Natural killer cell (primary cell): ENCODE data around the gene LIN7A. TPM values are rescaled to one million over a fixed set of nuclear protein-coding genes. Genes with fewer than 3 reads are reported as not detected.

Experiments used
- ATAC-seq, 3 donors: fragments of 150-1000 bp in 2 of 3; fragments of 200-7000 bp in 1 of 3; cut with Tn5 transposase; 1 replicate in 1 of 3; 2 replicates in 2 of 3; pipeline ENCODE4 v1.10.0; 2021; ENCODE audit warnings: mild to moderate bottlenecking in 2 of 3, moderate library complexity in 2 of 3
- DNase-seq, 2 donors: peaks; one replicate each; pipeline versions ENCODE4 v3.0.0 to v3.0.0-alpha.2; 2013 to 2021; ENCODE audit warnings: mixed read lengths in 1 of 2
- H3K27ac ChIP-seq: one replicate; pipeline ENCODE4 v1.5.1; 2013; ENCODE audit warnings: mild to moderate bottlenecking, low read length
- H3K27me3 ChIP-seq: one replicate; pipeline ENCODE4 v1.6.1; 2013; ENCODE audit warnings: low read length; ENCODE audit not compliant: control insufficient read depth, insufficient read depth
- H3K36me3 ChIP-seq: one replicate; pipeline ENCODE4 v1.6.1; 2013; ENCODE audit warnings: low read length; ENCODE audit not compliant: control insufficient read depth, insufficient read depth
- H3K4me1 ChIP-seq: one replicate; pipeline ENCODE4 v1.6.1; 2013; ENCODE audit warnings: low read length; ENCODE audit not compliant: control insufficient read depth, insufficient read depth
- H3K4me3 ChIP-seq: one replicate; pipeline ENCODE4 v1.5.1; 2013; ENCODE audit warnings: low read length
- H3K9me3 ChIP-seq: one replicate; pipeline ENCODE4 v1.6.1; 2013; ENCODE audit warnings: low read length; ENCODE audit not compliant: control insufficient read depth, insufficient read depth
- H3K27ac Mint-ChIP-seq, 2 donors: one replicate each; pipeline ENCODE4 v1.8.0; 2022; ENCODE audit warnings: mild to moderate bottlenecking in 2 of 2, mixed read lengths in 2 of 2, moderate library complexity in 1 of 2
- H3K27me3 Mint-ChIP-seq, 2 donors: one replicate each; pipeline ENCODE4 v1.8.0; 2022; ENCODE audit warnings: low read depth in 2 of 2, mixed read lengths in 2 of 2
- H3K36me3 Mint-ChIP-seq: one replicate; pipeline ENCODE4 v1.8.0; 2022; ENCODE audit warnings: mixed read lengths
- H3K4me1 Mint-ChIP-seq, 2 donors: one replicate each; pipeline ENCODE4 v1.8.0; 2022; ENCODE audit warnings: mixed read lengths in 2 of 2
- H3K4me3 Mint-ChIP-seq: one replicate; pipeline ENCODE4 v1.8.0; 2022; ENCODE audit warnings: mild to moderate bottlenecking, moderate library complexity, mixed read lengths
- H3K9me3 Mint-ChIP-seq, 2 donors: one replicate each; pipeline ENCODE4 v1.8.0; 2022; ENCODE audit warnings: mixed read lengths in 2 of 2
- WGBS: methylation state at CpG from one replicate; pipeline ENCODE4 v1.1.7; 2013; ENCODE audit warnings: missing lambda C conversion rate; ENCODE audit not compliant: insufficient coverage; 5-methylcytosine and 5-hydroxymethylcytosine counted together
- intact Hi-C: fragments of 100-400 bp; cut with micrococcal nuclease; formaldehyde crosslinking; loops from one replicate; pipeline ENCODE4 v1.14.2; 2022
- total RNA-seq, 4 donors: library from RNA; stranded (reverse); fragments of 120-200 nt in 1 of 4; gene quantifications; one replicate each; pipeline versions ENCODE4 v1.2.3 to v1.2.4, GENCODE V29; 2013 to 2022
- TF ChIP-seq, protein P1 (sequence below): fragments of 200-600 bp; IDR thresholded peaks from one replicate; pipeline ENCODE4 v1.8.0; 2022; ENCODE audit warnings: antibody characterized with exemption

LIN7A gene
- total RNA-seq, 3 donors from 2014 or later (not counting 1 experiment from before 2014, with no cell fraction given): 0.12 to 14.9 (median 0.27) TPM

- Mint-ChIP-seq H3K27ac (no peak overlapping the region), H3K4me3 (no peak overlapping the region), H3K9me3 (peaks cover 0 to 2% of the 10 kb centered on the region in 2 donors), H3K36me3 (no peaks in the 10 kb centered on the region), H3K4me1 (no peaks in the 10 kb centered on the region), H3K27me3 (no peaks in the 10 kb centered on the region)
- ATAC-seq: no peak
- Histone ChIP-seq H3K4me3 (no peak overlapping the region), H3K27me3 (no peaks in the 10 kb centered on the region), H3K9me3 (no peaks in the 10 kb centered on the region), H3K4me1 (no peaks in the 10 kb centered on the region), H3K27ac (no peak overlapping the region), H3K36me3 (no peaks in the 10 kb centered on the region)
- WGBS: 67% methylated on average over 4 of the region's 4 CpGs
- TF ChIP-seq, protein P1, sequence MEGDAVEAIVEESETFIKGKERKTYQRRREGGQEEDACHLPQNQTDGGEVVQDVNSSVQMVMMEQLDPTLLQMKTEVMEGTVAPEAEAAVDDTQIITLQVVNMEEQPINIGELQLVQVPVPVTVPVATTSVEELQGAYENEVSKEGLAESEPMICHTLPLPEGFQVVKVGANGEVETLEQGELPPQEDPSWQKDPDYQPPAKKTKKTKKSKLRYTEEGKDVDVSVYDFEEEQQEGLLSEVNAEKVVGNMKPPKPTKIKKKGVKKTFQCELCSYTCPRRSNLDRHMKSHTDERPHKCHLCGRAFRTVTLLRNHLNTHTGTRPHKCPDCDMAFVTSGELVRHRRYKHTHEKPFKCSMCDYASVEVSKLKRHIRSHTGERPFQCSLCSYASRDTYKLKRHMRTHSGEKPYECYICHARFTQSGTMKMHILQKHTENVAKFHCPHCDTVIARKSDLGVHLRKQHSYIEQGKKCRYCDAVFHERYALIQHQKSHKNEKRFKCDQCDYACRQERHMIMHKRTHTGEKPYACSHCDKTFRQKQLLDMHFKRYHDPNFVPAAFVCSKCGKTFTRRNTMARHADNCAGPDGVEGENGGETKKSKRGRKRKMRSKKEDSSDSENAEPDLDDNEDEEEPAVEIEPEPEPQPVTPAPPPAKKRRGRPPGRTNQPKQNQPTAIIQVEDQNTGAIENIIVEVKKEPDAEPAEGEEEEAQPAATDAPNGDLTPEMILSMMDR: no peak
- no peak for DNase-seq
- intact Hi-C loops: no loop called here
Observed at GRCh38 chr12:80814453-80814852, 123.3 kb downstream of the LIN7A start.

- ATAC-seq: no peak
- no peaks in the 10 kb centered on the region for H3K4me1 Mint-ChIP-seq
- H3K4me3 Mint-ChIP-seq: no peak overlapping the region
- no peaks in the 10 kb centered on the region for H3K27me3 Mint-ChIP-seq
- H3K36me3 Mint-ChIP-seq: no peaks in the 10 kb centered on the region
- no CpG with 5 or more reads among the region's 2 CpGs for WGBS
- intact Hi-C loops: no loop called here
- no peak for DNase-seq
- Histone ChIP-seq H3K36me3 (no peaks in the 10 kb centered on the region), H3K9me3 (no peaks in the 10 kb centered on the region), H3K27me3 (no peaks in the 10 kb centered on the region), H3K27ac (no peak overlapping the region), H3K4me3 (no peak overlapping the region), H3K4me1 (no peaks in the 10 kb centered on the region)
- peaks cover 0 to 2% of the 10 kb centered on the region in 2 donors for H3K9me3 Mint-ChIP-seq
- TF ChIP-seq, protein P1: no peak
- no peak overlapping the region for H3K27ac Mint-ChIP-seq
Observed at GRCh38 chr12:80813820-80814219, 123.9 kb downstream of the LIN7A start.

GRCh38 chr12:80811957-80812708 lies 125.6 kb downstream of the LIN7A start:
- no peaks in the 10 kb centered on the region for H3K4me1 Mint-ChIP-seq
- no peak for ATAC-seq
- H3K4me3 Mint-ChIP-seq: no peak overlapping the region
- 90% methylated on average over 2 of the region's 3 CpGs for WGBS
- Histone ChIP-seq H3K9me3 (no peaks in the 10 kb centered on the region), H3K27ac (no peak overlapping the region), H3K36me3 (no peaks in the 10 kb centered on the region), H3K27me3 (no peaks in the 10 kb centered on the region), H3K4me1 (no peaks in the 10 kb centered on the region), H3K4me3 (no peak overlapping the region)
- DNase-seq: no peak
- TF ChIP-seq, protein P1: no peak
- no peaks in the 10 kb centered on the region for H3K36me3 Mint-ChIP-seq
- H3K27ac Mint-ChIP-seq: no peak overlapping the region
- intact Hi-C loops: no loop called here
- no peaks in the 10 kb centered on the region for H3K27me3 Mint-ChIP-seq
- peaks cover 2% of the 10 kb centered on the region in 2 donors for H3K9me3 Mint-ChIP-seq

DNA sequence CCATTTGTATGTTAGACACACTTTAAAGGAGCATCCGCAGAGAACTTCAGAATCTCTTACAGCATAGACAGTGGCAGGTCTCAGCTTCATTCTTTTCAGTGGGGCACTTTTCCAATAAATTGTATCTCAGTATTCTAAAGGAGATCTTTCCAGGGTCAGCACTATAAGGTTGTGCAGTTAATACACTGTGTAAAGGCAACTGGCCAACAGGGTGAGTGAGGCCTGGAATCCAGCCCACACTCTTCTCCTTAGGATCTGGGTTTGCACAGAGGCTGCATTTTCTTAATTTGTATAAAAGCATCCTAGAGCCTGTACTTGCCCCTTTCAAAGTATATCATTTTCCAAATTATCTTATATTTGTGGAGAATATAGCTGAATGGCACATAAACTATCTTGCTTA lies 126.9 kb downstream of the LIN7A start:
- Mint-ChIP-seq H3K4me3 (no peak overlapping the region), H3K9me3 (peaks cover 2% of the 10 kb centered on the region in 2 donors), H3K27ac (no peak overlapping the region), H3K4me1 (no peaks in the 10 kb centered on the region), H3K36me3 (no peaks in the 10 kb centered on the region), H3K27me3 (no peaks in the 10 kb centered on the region)
- DNase-seq (no peak), ATAC-seq (no peak)
- Histone ChIP-seq H3K27ac (no peak overlapping the region), H3K9me3 (no peaks in the 10 kb centered on the region), H3K36me3 (no peaks in the 10 kb centered on the region), H3K4me1 (no peaks in the 10 kb centered on the region), H3K27me3 (no peaks in the 10 kb centered on the region), H3K4me3 (no peak overlapping the region)
- TF ChIP-seq, protein P1: no peak
- intact Hi-C loops: no loop called here
- 75% methylated on average over 1 of the region's 1 CpG for WGBS
